HUES48 (cell line): ENCODE measurements around the gene NUDT4B.
"Not testable (repeated sequence)": the region's sequence is repeated elsewhere in the genome, so short reads cannot be mapped to it uniquely, and the experiment has no call there.

ENCODE experiments used
- H3K27ac ChIP-seq: one replicate; pipeline ENCODE4 v1.7.0; 2013; ENCODE audit warnings: low read depth, low read length, inconsistent platforms
- H3K27me3 ChIP-seq: 2 replicates; pipeline ENCODE4 v1.6.1; 2013; ENCODE audit warnings: mild to moderate bottlenecking, low read length; ENCODE audit not compliant: control insufficient read depth, insufficient read depth
- H3K36me3 ChIP-seq: 2 replicates; pipeline ENCODE4 v1.6.1; 2013; ENCODE audit warnings: low read length; ENCODE audit not compliant: control insufficient read depth, insufficient read depth
- H3K4me1 ChIP-seq: 2 replicates; pipeline ENCODE4 v1.6.1; 2013; ENCODE audit warnings: mild to moderate bottlenecking, low read length; ENCODE audit not compliant: control insufficient read depth, insufficient read depth
- H3K4me3 ChIP-seq: 2 replicates; pipeline ENCODE4 v1.5.1; 2013; ENCODE audit warnings: mild to moderate bottlenecking, low read depth, low read length
- H3K9ac ChIP-seq: 2 replicates; pipeline ENCODE4 v1.6.1; 2013; ENCODE audit warnings: mild to moderate bottlenecking, low read depth, low read length, moderate library complexity
- H3K9me3 ChIP-seq: 2 replicates; pipeline ENCODE4 v1.6.1; 2013; ENCODE audit warnings: low read length; ENCODE audit not compliant: control insufficient read depth, insufficient read depth

Gene NUDT4B

DNA sequence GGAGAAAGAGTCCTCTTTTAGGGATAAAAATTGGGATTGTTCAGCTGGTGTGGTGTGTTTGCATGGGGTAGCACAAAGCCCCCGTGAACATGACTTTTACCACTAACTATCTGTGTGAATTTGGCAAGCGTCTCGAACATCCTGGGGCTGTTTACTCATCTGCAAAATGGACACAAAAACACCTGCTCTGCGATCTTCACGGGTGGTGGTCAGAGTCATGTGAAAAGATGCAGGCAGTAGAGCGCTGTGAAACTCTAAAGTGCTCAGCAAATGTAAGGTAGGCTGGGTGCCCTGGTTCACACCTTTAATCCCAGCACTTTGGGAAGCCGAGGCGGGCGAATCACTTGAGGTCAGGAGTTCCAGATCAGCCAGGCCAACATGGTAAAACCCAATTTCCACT is 27.7 kb upstream of the NUDT4B start:
- not testable (repeated sequence) for H3K27me3 ChIP-seq, H3K9me3 ChIP-seq, H3K27ac ChIP-seq, H3K4me1 ChIP-seq, H3K9ac ChIP-seq, H3K4me3 ChIP-seq, H3K36me3 ChIP-seq

DNA sequence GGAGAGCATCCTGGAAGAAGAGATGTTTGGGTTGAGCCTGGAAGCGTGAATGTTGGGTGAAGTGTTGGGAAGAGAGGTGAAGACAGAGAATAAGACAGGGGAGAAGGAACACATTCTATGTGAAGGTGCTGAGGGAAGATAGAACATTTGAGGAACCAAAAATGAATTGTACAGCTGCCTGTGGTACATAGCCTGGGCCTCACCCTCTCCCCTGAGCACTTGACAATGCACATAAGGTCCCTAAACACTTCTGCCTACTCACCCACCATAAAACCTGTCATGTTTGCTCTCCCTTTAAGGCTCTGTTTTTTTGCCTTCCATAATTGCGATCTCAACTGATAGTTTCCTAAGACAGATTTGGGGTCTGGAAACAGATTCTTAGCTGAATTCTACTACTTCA is 25.8 kb upstream of the NUDT4B start:
- H3K4me1 ChIP-seq, H3K36me3 ChIP-seq, H3K27ac ChIP-seq, H3K4me3 ChIP-seq, H3K27me3 ChIP-seq, H3K9ac ChIP-seq, H3K9me3 ChIP-seq: not testable (repeated sequence)

DNA sequence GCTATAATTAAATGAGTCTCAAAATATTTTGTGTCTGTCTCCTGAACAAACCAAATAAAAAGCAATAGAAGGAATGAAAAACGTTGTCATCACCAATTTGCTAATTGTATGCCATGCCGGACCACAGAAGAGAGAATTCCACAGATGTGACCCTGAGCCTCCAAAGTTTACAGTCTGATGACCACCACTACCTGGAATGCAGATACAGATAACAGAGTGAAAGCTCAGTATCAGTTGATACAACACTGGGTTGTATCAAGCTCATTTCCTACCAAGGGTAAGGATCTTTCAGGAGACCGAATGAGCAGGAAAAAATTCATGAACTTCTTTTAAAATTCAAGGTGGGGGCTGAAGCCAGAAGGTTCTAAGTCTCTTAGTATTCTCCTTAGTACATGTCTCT is 25.1 kb upstream of the NUDT4B start:
- not testable (repeated sequence) for H3K4me1 ChIP-seq, H3K36me3 ChIP-seq, H3K27me3 ChIP-seq, H3K9me3 ChIP-seq, H3K4me3 ChIP-seq, H3K9ac ChIP-seq, H3K27ac ChIP-seq

DNA sequence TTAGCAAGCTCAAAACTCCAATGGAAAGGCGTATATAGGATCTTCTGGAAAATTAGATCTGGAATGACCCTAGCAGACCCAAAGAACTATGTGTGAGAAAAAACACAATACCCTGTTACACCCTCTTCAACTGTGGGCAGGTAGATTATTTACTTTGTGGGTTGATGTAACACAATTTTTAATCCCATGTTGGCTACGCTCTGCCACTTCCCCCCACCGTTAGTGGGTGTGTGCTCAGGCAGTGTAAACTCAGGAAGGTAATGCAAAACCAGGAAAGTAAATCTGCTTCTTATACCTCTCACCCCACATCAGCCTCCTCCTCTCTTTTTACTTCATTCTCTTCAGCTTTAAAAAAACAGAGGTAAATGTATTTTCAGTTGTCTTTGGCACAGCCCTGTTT is 23.7 kb upstream of the NUDT4B start:
- H3K9me3 ChIP-seq, H3K9ac ChIP-seq, H3K27ac ChIP-seq, H3K36me3 ChIP-seq, H3K4me1 ChIP-seq, H3K4me3 ChIP-seq, H3K27me3 ChIP-seq: not testable (repeated sequence)

DNA sequence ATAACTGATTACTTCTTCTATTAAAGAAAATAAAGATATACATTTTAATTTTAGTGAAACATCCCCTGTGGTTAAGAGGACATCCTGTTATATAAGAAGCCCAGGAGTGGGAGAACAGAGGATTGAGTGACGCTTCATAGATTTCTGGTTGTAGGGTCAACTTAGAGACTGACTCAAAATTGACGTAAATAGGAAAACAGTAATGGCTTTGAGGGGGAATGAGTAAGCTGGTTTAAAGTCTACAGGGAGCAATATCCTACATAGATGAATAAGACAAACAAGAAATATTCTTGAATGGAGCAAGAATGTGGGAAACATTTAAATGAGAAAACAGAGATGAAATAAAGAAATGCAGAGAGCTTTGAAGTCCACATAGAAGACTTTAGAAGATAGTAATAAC is 20.7 kb upstream of the NUDT4B start:
- H3K4me3 ChIP-seq, H3K4me1 ChIP-seq, H3K27me3 ChIP-seq, H3K9ac ChIP-seq, H3K9me3 ChIP-seq, H3K27ac ChIP-seq, H3K36me3 ChIP-seq: not testable (repeated sequence)

DNA sequence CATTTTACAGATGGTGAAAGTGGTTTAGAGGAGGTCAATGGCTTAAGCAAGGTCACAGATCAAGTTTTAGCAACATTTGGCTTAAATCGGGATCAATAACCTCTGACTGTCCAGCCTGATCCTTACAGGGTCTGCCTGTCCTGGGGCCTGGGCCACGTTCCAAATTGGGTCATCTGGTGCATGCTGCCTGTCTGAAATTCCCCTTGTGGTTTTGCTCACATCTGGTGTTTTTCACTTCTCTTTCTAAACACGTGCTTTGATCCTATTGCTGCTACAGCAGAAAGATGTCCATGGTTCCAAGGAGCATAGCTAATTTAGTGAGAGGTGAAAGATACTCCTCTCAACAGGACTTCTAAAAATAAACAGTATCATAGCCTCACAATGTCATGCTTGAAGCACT is 19.4 kb upstream of the NUDT4B start:
- H3K36me3 ChIP-seq, H3K27me3 ChIP-seq, H3K9me3 ChIP-seq, H3K4me1 ChIP-seq, H3K4me3 ChIP-seq, H3K27ac ChIP-seq, H3K9ac ChIP-seq: not testable (repeated sequence)

DNA sequence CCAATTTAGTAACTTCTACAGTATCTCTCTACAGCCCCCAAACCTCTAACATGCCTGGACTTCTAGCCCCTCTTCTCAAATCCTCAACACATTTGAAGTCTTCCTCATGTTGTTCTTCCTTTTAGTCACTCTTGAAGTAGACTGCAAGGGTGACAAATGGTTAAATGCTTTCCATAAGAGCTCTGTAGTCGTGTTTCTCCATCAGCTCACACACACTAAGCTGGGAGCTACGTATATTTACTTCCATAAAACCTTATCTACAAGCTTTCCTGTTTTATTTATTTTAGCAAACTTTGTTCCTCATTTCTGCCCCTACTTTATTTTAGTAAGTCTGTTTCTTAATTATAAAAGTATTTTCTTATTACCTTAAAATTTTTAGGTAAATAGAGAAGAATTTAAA is 19.0 kb upstream of the NUDT4B start:
- not testable (repeated sequence) for H3K4me3 ChIP-seq, H3K9ac ChIP-seq, H3K27me3 ChIP-seq, H3K27ac ChIP-seq, H3K9me3 ChIP-seq, H3K4me1 ChIP-seq, H3K36me3 ChIP-seq

DNA sequence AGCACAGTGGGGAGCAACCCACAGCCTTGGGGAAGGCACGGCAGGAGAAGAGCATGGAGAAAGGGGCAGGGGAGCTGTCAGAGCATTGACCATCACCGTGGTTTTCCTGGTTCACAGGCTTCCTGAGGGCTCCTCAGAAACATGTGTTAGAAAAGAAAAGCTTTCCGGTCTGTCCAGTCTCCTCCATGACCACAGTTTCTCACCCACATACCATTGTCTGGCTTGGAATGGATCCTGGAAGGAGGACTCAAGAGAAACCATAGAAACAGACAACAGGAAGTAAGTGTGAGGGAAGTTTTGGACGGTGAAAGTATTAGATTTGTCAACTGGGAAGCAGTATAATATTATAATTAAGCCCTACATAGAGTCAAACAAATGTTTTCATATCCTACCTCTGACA is 16.3 kb upstream of the NUDT4B start:
- not testable (repeated sequence) for H3K36me3 ChIP-seq, H3K27ac ChIP-seq, H3K4me3 ChIP-seq, H3K9ac ChIP-seq, H3K4me1 ChIP-seq, H3K9me3 ChIP-seq, H3K27me3 ChIP-seq

DNA sequence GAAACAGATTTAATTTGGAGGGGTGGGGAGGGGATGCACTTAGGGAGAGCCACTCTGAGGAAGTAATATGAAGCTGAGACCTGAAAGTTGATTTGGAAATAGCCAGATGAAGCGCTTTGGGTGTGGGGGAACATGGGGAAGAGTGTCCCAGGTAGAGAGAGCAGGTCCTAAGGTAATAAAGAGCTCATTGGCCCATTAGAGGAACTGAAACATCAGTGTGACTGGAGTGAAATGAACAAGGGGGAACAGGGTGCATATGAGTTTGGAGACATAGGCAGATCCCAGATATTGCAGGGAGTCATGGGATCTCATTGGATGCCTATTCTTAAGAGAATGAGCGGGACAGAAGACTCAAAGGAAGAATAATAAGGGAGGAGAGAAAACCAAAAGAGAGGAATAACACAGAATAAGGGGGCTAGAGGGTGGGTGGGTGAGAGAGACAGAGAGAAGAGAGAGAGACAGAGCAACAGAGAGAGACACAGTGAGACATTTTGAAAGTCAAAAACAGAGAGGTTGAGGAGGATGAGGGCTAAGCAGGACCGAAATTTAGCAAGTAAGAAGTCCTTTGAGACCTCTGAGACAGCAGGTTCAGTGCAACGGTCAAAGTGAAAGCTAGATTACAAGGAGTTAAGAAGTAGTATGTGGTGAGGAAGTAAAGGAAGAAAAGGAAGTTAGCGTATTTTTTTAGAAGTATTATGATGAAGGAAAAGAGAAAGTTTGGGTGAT is 14.8 kb upstream of the NUDT4B start:
- not testable (repeated sequence) for H3K36me3 ChIP-seq, H3K27ac ChIP-seq, H3K27me3 ChIP-seq, H3K9ac ChIP-seq, H3K4me1 ChIP-seq, H3K9me3 ChIP-seq, H3K4me3 ChIP-seq

DNA sequence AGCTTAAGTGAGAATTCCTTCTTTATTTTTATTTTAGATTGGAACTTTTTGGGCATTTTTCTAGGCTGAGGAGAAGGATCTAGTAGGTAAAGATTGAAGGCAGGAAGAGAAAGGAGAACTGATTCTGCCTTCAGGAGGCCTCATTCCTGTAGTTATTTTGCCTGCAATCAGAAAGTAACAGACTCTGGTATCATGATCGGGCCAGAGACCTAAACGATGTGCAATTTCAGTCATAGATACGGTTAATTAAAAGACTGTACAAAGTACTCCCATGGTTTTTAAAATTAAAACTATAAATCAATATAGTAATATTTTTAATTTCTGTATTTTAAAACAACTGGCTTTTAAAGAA is 14.3 kb upstream of the NUDT4B start:
- H3K9ac ChIP-seq, H3K4me1 ChIP-seq, H3K27me3 ChIP-seq, H3K27ac ChIP-seq, H3K36me3 ChIP-seq, H3K4me3 ChIP-seq, H3K9me3 ChIP-seq: not testable (repeated sequence)

DNA sequence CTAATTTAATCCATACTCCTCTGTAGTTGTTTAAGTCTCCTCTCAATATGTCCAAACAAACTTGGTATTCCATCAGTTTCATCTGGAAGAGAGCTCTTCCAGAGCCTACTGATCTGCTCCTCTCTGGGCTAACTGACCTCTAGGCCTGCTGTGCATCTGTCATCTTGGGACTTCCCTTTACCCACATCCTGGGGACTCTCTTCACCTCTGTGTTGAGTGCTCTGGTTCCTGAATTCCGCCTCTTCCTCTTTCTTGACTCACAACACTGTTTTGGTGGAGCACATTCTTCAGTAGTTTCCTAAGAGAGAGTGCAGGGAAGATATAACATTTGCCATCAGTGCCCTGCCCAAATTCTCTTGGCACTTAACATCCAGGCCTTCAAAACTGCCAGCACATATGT is 13.0 kb upstream of the NUDT4B start:
- H3K9me3 ChIP-seq, H3K27me3 ChIP-seq, H3K27ac ChIP-seq, H3K4me3 ChIP-seq, H3K4me1 ChIP-seq, H3K36me3 ChIP-seq, H3K9ac ChIP-seq: not testable (repeated sequence)

DNA sequence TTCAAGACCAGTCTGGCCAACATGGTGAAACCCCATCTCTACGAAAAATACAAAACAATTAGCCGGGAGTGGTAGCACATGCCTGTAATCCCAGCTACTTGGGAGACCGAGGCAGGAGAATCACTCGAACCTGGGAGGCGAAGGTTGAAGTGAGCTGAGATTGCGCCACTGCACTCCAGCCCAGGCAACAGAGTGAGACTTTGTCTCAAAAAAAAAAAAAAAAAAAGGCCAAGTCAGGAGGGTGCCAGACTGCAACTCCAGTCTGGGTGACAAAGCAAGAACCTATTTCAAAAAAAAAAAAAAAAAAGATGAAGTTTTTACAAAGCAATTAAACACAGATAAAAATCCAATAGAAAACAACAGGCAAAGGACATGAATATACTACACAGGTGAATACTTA is 9.9 kb upstream of the NUDT4B start:
- not testable (repeated sequence) for H3K27ac ChIP-seq, H3K9me3 ChIP-seq, H3K4me1 ChIP-seq, H3K36me3 ChIP-seq, H3K27me3 ChIP-seq, H3K4me3 ChIP-seq, H3K9ac ChIP-seq
